GM12878 (cell line): ENCODE results near the gene PLCD1.

ENCODE experiments used
- BCL11A ChIP-seq: IDR thresholded peaks from 2 replicates; pipeline ENCODE4 v1.6.1; 2011; ENCODE audit warnings: low read depth, low read length
- CHD1 ChIP-seq: IDR thresholded peaks from 2 replicates; pipeline ENCODE4 v1.6.1; 2012; ENCODE audit warnings: low read depth, low read length, improper control_type of control experiment
- CHD2 ChIP-seq: IDR thresholded peaks from 2 replicates; pipeline ENCODE4 v1.6.1; 2011; ENCODE audit warnings: low read depth, low read length, improper control_type of control experiment, borderline replicate concordance
- GATAD2B ChIP-seq: fragments of 450-650 bp; conservative IDR thresholded peaks from 2 replicates; pipeline ENCODE4 v1.6.1; 2017; ENCODE audit warnings: low read depth, mild to moderate bottlenecking, moderate library complexity
- JUNB ChIP-seq: IDR thresholded peaks from 2 replicates; pipeline ENCODE4 v1.6.1; 2016; ENCODE audit warnings: antibody characterized with exemption, mild to moderate bottlenecking
- MAX ChIP-seq: IDR thresholded peaks from 2 replicates; pipeline ENCODE4 v1.6.1; 2012; ENCODE audit warnings: low read depth, low read length, improper control_type of control experiment
- PML ChIP-seq: IDR thresholded peaks from 2 replicates; pipeline ENCODE4 v1.6.1; 2012; ENCODE audit warnings: low read length, inconsistent platforms
- POLR2A ChIP-seq: IDR thresholded peaks from 2 replicates; pipeline ENCODE4 v1.6.1; 2011; ENCODE audit warnings: low read depth, mild to moderate bottlenecking, low read length
- POLR2AphosphoS5 ChIP-seq: IDR thresholded peaks from 2 replicates; pipeline ENCODE4 v1.6.1; 2011; ENCODE audit warnings: mild to moderate bottlenecking, low read length, inconsistent platforms
- SMAD5 ChIP-seq: IDR thresholded peaks from 2 replicates; pipeline ENCODE4 v1.6.1; 2016; ENCODE audit warnings: antibody characterized with exemption, low read depth
- SUPT20H ChIP-seq: IDR thresholded peaks from 2 replicates; pipeline ENCODE4 v1.6.1; 2011; ENCODE audit warnings: low read depth, mild to moderate bottlenecking, low read length, moderate library complexity, borderline replicate concordance; ENCODE audit not compliant: control insufficient read depth
- ZNF217 ChIP-seq: fragments of 450-650 bp; IDR thresholded peaks from 2 replicates; pipeline ENCODE4 v1.6.1; 2017; ENCODE audit warnings: antibody characterized with exemption, mild to moderate bottlenecking
- TF ChIP-seq, protein P1 (sequence below), 3 experiments: IDR thresholded peaks in 2 of 3; conservative IDR thresholded peaks in 1 of 3; 2 replicates each; pipeline ENCODE4 v1.5.1; 2011; ENCODE audit warnings: low read depth in 3 of 3, low read length in 3 of 3, mild to moderate bottlenecking in 3 of 3, control low read depth in 2 of 3, moderate library complexity in 2 of 3, inconsistent platforms in 1 of 3, mixed read lengths in 1 of 3; ENCODE audit not compliant: control insufficient read depth in 2 of 3, insufficient read depth in 1 of 3; ENCODE audit errors: extremely low read depth in 1 of 3

DNA sequence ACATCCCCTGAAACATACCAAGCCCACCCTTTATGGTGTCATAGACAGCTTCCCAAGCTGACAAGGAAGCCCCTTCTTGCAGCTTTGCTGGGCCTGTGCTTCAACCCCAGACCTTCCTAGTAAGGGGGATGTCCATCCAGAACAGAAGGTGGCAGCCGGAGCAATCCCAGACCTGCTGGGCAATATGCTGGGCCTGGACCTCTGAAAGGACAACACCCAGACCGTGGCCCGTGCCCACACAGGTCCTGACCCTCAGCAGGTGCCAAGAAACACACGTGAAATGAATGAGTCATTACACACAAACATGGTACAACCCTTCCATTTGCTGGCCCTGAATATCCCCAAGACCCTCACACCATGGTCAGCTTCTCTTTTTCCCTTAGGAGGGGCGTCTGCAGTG is 58.6 kb downstream of the PLCD1 start:
- TF ChIP-seq, protein P1, sequence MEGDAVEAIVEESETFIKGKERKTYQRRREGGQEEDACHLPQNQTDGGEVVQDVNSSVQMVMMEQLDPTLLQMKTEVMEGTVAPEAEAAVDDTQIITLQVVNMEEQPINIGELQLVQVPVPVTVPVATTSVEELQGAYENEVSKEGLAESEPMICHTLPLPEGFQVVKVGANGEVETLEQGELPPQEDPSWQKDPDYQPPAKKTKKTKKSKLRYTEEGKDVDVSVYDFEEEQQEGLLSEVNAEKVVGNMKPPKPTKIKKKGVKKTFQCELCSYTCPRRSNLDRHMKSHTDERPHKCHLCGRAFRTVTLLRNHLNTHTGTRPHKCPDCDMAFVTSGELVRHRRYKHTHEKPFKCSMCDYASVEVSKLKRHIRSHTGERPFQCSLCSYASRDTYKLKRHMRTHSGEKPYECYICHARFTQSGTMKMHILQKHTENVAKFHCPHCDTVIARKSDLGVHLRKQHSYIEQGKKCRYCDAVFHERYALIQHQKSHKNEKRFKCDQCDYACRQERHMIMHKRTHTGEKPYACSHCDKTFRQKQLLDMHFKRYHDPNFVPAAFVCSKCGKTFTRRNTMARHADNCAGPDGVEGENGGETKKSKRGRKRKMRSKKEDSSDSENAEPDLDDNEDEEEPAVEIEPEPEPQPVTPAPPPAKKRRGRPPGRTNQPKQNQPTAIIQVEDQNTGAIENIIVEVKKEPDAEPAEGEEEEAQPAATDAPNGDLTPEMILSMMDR (IDR thresholded peaks at IDR 0.05 in 2 of 3, conservative IDR thresholded peaks at IDR 0.05 in 1 of 3; ENCODE audit: control insufficient read depth in 2 of 3, extremely low read depth in 1 of 3, insufficient read depth in 1 of 3, low read depth in 3 of 3, low read length in 3 of 3): no peak
- TF ChIP-seq GATAD2B (no peak), SUPT20H (no peak), JUNB (no peak), MAX (no peak), BCL11A (no peak), CHD1 (no peak), SMAD5 (no peak), CHD2 (no peak), POLR2A (no peak), POLR2AphosphoS5 (no peak), ZNF217 (no peak), PML (no peak)
